Left colon (tissue), 2 donors: ENCODE data around the gene FHOD1. TPM values are rescaled to one million over a fixed set of nuclear protein-coding genes. Genes with fewer than 3 reads are reported as not detected.

Experiments used
- ATAC-seq: fragments of 200-7000 bp; cut with Tn5 transposase; one replicate; pipeline ENCODE4 v1.9.1; 2020; ENCODE audit warnings: mild to moderate bottlenecking, moderate library complexity
- DNase-seq, 2 donors: peaks; one replicate each; pipeline ENCODE4 v3.0.0-alpha.2; 2020
- intact Hi-C, 2 donors: fragments of 100-400 bp; cut with DNase I in 1 of 2; cut with micrococcal nuclease in 1 of 2; formaldehyde crosslinking; loops; one replicate each; pipeline versions ENCODE4 v1.11.2 to v1.14.0; 2022; cut with DNase I, micrococcal nuclease
- total RNA-seq, 2 donors: library from RNA; stranded (reverse); fragmentation: NEBNext Ultra II Directional; extraction: Animal tissue kit (Norgen Biotek cat#: 25700); gene quantifications; one replicate each; pipeline ENCODE4 v1.2.1, GENCODE V29; 2021
- donor health status: DM: no; HTN: no; CAD: no.
- donor health status: DM: yes; HTN: yes; CAD: no.

The FHOD1 gene
- total RNA-seq, 2 donors from 2014 or later, result 29.7 to 42.7 TPM

- ATAC-seq, result no peak
- peak in 1 of 2 donors; percentile 12 for DNase-seq
- intact Hi-C loops, result no loop called here
These were observed 8.3 kb downstream of the FHOD1 start for GRCh38 chr16:67238806-67239470.

GRCh38 chr16:67238278-67238575, 9.1 kb downstream of the FHOD1 start:
- ATAC-seq, result no peak
- intact Hi-C loops, result no loop called here
- no peak for DNase-seq

GRCh38 chr16:67237396-67238277, 9.6 kb downstream of the FHOD1 start:
- peak in 1 of 2 donors; percentile 23 for DNase-seq
- no peak for ATAC-seq
- intact Hi-C loops, result no loop called here

- ATAC-seq, result peak; percentile 24
- intact Hi-C loops, result no loop called here
- DNase-seq, result peak; percentile 51 to 55
These were observed 10.5 kb downstream of the FHOD1 start for GRCh38 chr16:67236563-67237395.

- ATAC-seq (no peak), DNase-seq (no peak)
- intact Hi-C loops, result no loop called here
These were observed 11.3 kb downstream of the FHOD1 start for GRCh38 chr16:67235816-67236562.

GRCh38 chr16:67234180-67234597, 13.1 kb downstream of the FHOD1 start:
- intact Hi-C loops, result no loop called here
- DNase-seq, result no peak
- ATAC-seq, result no peak

GRCh38 chr16:67233596-67233995, 13.7 kb downstream of the FHOD1 start:
- intact Hi-C loops, result no loop called here
- DNase-seq, result no peak

GRCh38 chr16:67230809-67231660, 16.2 kb downstream of the FHOD1 start:
- DNase-seq (no peak), ATAC-seq (no peak)
- intact Hi-C loops, result no loop called here

More at GRCh38 chr16:67233596-67233995, 13.7 kb downstream of the FHOD1 start:
- no peak for ATAC-seq

- intact Hi-C loops, result no loop called here
- ATAC-seq (no peak), DNase-seq (no peak)
These were observed 17.1 kb downstream of the FHOD1 start for GRCh38 chr16:67229906-67230808.

- intact Hi-C loops, result no loop called here
- no peak for DNase-seq
- ATAC-seq, result no peak
These were observed 18.4 kb downstream of the FHOD1 start for GRCh38 chr16:67228905-67229304.

GRCh38 chr16:67228034-67228785, 19.1 kb downstream of the FHOD1 start:
- no peak for ATAC-seq
- intact Hi-C loops, result no loop called here
- DNase-seq, result no peak

- intact Hi-C loops, result no loop called here
- no peak for ATAC-seq
- no peak for DNase-seq
These were observed 19.7 kb downstream of the FHOD1 start for GRCh38 chr16:67227567-67227921.

- ATAC-seq, result peak; percentile 93
- DNase-seq, result peak; percentile 97 to 98
- intact Hi-C loops, result no loop called here
These were observed 20.3 kb downstream of the FHOD1 start, which contains the start of gene TMEM208 for GRCh38 chr16:67226804-67227566. TSS of gene TMEM208 (plus strand) at chr16:67227130. CDS start at chr16:67227219, 89 bp downstream.

- ATAC-seq (no peak), DNase-seq (no peak)
- intact Hi-C loops, result no loop called here
These were observed 20.9 kb downstream of the FHOD1 start for GRCh38 chr16:67226295-67226803.

- intact Hi-C loops, result no loop called here
- no peak for ATAC-seq
- DNase-seq, result no peak
These were observed 23.3 kb downstream of the FHOD1 start for GRCh38 chr16:67223992-67224391.
